LoVo (cell line): ENCODE results near the gene SPO11.

Source experiments
- DNase-seq: peaks from one replicate; pipeline ENCODE4 v3.0.0-alpha.2; 2016; ENCODE audit warnings: low spot score

Gene SPO11

GRCh38 chr20:57375652-57376230 is 46.1 kb downstream of the SPO11 start:
- no peak for DNase-seq

- DNase-seq = no peak
Measured at GRCh38 chr20:57377350-57377749, 47.7 kb downstream of the SPO11 start.

- no peak for DNase-seq
Measured at GRCh38 chr20:57378107-57378506, 48.5 kb downstream of the SPO11 start.

- no peak for DNase-seq
Measured at GRCh38 chr20:57378646-57379262, 49.2 kb downstream of the SPO11 start.

- DNase-seq = no peak
Measured at GRCh38 chr20:57379263-57379647, 49.7 kb downstream of the SPO11 start.

GRCh38 chr20:57380081-57380750 is 50.6 kb downstream of the SPO11 start:
- DNase-seq = no peak

- DNase-seq = peak; percentile 74
Measured at GRCh38 chr20:57381596-57382503, 52.2 kb downstream of the SPO11 start.

- DNase-seq = no peak
Measured at GRCh38 chr20:57382516-57382915, 52.9 kb downstream of the SPO11 start.

- no peak for DNase-seq
Measured at GRCh38 chr20:57383447-57384347, 54.1 kb downstream of the SPO11 start.

- no peak for DNase-seq
Measured at GRCh38 chr20:57384486-57384885, 54.9 kb downstream of the SPO11 start.

- no peak for DNase-seq
Measured at GRCh38 chr20:57384953-57385761, 55.6 kb downstream of the SPO11 start.

- no peak for DNase-seq
Measured at GRCh38 chr20:57385940-57386339, 56.3 kb downstream of the SPO11 start.

- DNase-seq = no peak
Measured at GRCh38 chr20:57386762-57387161, 57.2 kb downstream of the SPO11 start.

GRCh38 chr20:57387463-57387862 is 57.9 kb downstream of the SPO11 start:
- no peak for DNase-seq

GRCh38 chr20:57387945-57388371 is 58.4 kb downstream of the SPO11 start:
- no peak for DNase-seq

- DNase-seq = peak; percentile 80
Measured at GRCh38 chr20:57388953-57389694, 59.5 kb downstream of the SPO11 start.

GRCh38 chr20:57389695-57390603 is 60.3 kb downstream of the SPO11 start:
- no peak for DNase-seq

GRCh38 chr20:57390604-57391438 is 61.2 kb downstream of the SPO11 start, which contains the start of gene RBM38:
RBM38 (plus strand) TSS chr20:57391396; CDS start chr20:57391582, 186 bp downstream.
- DNase-seq = peak; percentile 73
